PC-3 (cell line): Measurements from ENCODE around the gene MX1. TPM values are rescaled to one million over a fixed set of nuclear protein-coding genes. Genes with fewer than 3 reads are reported as not detected.

Experiments
- ATAC-seq: fragments of 200-7000 bp; cut with Tn5 transposase; 2 replicates; pipeline ENCODE4 v1.9.1; 2020; ENCODE audit warnings: mild to moderate bottlenecking, moderate library complexity
- BruUV-seq: library from RNA; stranded (reverse); fragments of 400-500 nt; replicated peaks from 2 replicates; lab custom pipeline; 2021; lab: Mats Ljungman, UMichigan
- CTCF ChIA-PET: fragments of 300-600 bp; sonication (Branson Sonifier 250); formaldehyde crosslinking; loops from one replicate; lab custom pipeline; 2022; ENCODE audit warnings: antibody characterized with exemption; lab: Charles Lee
- POLR2A ChIA-PET: fragments of 300-600 bp; sonication (Branson Sonifier 250); formaldehyde crosslinking; loops from one replicate; lab custom pipeline; 2022; ENCODE audit warnings: antibody characterized with exemption; ENCODE audit not compliant: unreplicated experiment; lab: Charles Lee
- DNase-seq: peaks from one replicate; pipeline ENCODE4 v3.0.0-alpha.2; 2015
- H2AFZ ChIP-seq: fragments of 300-600 bp; sonication (generic); 2 replicates; pipeline ENCODE4 v1.6.0; 2016; ENCODE audit warnings: antibody characterized with exemption, low read length
- H3F3A ChIP-seq: fragments of 300-600 bp; sonication (generic); one replicate; pipeline ENCODE4 v1.6.0; 2017; ENCODE audit warnings: antibody characterized with exemption, low read length, control low read depth, mild to moderate bottlenecking; ENCODE audit not compliant: unreplicated experiment
- H3K27ac ChIP-seq: fragments of 300-600 bp; sonication (generic); 2 replicates; pipeline ENCODE4 v1.5.1; 2016; ENCODE audit warnings: mild to moderate bottlenecking, low read length
- H3K27me3 ChIP-seq: fragments of 300-600 bp; sonication (generic); 2 replicates; pipeline ENCODE4 v1.6.1; 2016; ENCODE audit warnings: low read length, mixed read lengths
- H3K36me3 ChIP-seq: fragments of 300-600 bp; sonication (generic); 2 replicates; pipeline ENCODE4 v1.6.1; 2016; ENCODE audit warnings: low read depth, mixed run types, low read length, mixed read lengths
- H3K4me1 ChIP-seq: fragments of 300-600 bp; sonication (generic); 2 replicates; pipeline ENCODE4 v1.5.1; 2016; ENCODE audit warnings: low read length; ENCODE audit not compliant: insufficient read depth
- H3K4me2 ChIP-seq: fragments of 300-600 bp; sonication (generic); 2 replicates; pipeline ENCODE4 v1.6.0; 2016; ENCODE audit warnings: low read length
- H3K4me3 ChIP-seq: fragments of 300-600 bp; sonication (generic); 2 replicates; pipeline ENCODE4 v1.5.1; 2016; ENCODE audit warnings: mild to moderate bottlenecking, low read length, mixed read lengths
- H3K79me2 ChIP-seq: fragments of 300-600 bp; sonication (generic); 2 replicates; pipeline ENCODE4 v1.6.1; 2017; ENCODE audit warnings: low read length, mixed read lengths
- H3K9ac ChIP-seq: fragments of 300-600 bp; sonication (generic); 2 replicates; pipeline ENCODE4 v1.6.0; 2016; ENCODE audit warnings: mild to moderate bottlenecking, low read length
- H3K9me2 ChIP-seq: fragments of 300-600 bp; sonication (generic); replicated peaks from 2 replicates; pipeline ENCODE4 v1.6.1; 2016; ENCODE audit warnings: mixed run types, low read length, mixed read lengths
- H3K9me3 ChIP-seq: fragments of 300-600 bp; sonication (generic); 2 replicates; pipeline ENCODE4 v1.6.1; 2016; ENCODE audit warnings: low read length, mixed read lengths
- H4K20me1 ChIP-seq: fragments of 300-600 bp; sonication (generic); 2 replicates; pipeline ENCODE4 v1.6.1; 2016; ENCODE audit warnings: low read length, mixed read lengths
- CTCF ChIP-seq: fragments of 300-600 bp; sonication (generic); conservative IDR thresholded peaks from 2 replicates; pipeline ENCODE4 v1.5.1; 2017; ENCODE audit warnings: antibody characterized with exemption, low read depth, mild to moderate bottlenecking, low read length
- EZH2 ChIP-seq: fragments of 300-600 bp; sonication (generic); IDR thresholded peaks from one replicate; pipeline ENCODE4 v1.6.1; 2017; ENCODE audit warnings: antibody characterized with exemption, mild to moderate bottlenecking, low read length; ENCODE audit not compliant: unreplicated experiment
- EZH2phosphoT487 ChIP-seq: fragments of 300-600 bp; sonication (generic); IDR thresholded peaks from 2 replicates; pipeline ENCODE4 v1.6.1; 2018; ENCODE audit warnings: mild to moderate bottlenecking, antibody characterized with exemption, low read length, borderline replicate concordance
- intact Hi-C: fragments of 100-400 bp; cut with micrococcal nuclease; formaldehyde crosslinking; loops from 2 replicates; pipeline ENCODE4 v1.9.0; 2023
- total RNA-seq: library from RNA; depleted of rRNA; stranded (reverse); fragments of >200 nt; gene quantifications from 2 replicates; pipeline ENCODE4 v1.2.3, GENCODE V29; 2014

Gene MX1
- total RNA-seq, 1 experiment from 2014 or later: 12.6 TPM

GRCh38 chr21:41504030-41504429, 78.0 kb downstream of the MX1 start:
- H3K9me2 ChIP-seq: no peaks in the 10 kb centered on the region
- BruUV-seq: no TSS peak
- peaks cover 49% of the 10 kb centered on the region for H3K4me1 ChIP-seq
- no peak overlapping the region for H3K4me3 ChIP-seq
- H3K79me2 ChIP-seq: peaks cover 8% of the 10 kb centered on the region
- no peaks in the 10 kb centered on the region for H3F3A ChIP-seq
- H3K27me3 ChIP-seq: no peaks in the 10 kb centered on the region
- ChIA-PET POLR2A (no interaction called here), CTCF (no interaction called here)
- H3K36me3 ChIP-seq: no peaks in the 10 kb centered on the region
- TF ChIP-seq EZH2: no peak
- no peak for TF ChIP-seq EZH2phosphoT487
- TF ChIP-seq CTCF: no peak
- no peak overlapping the region for H3K9ac ChIP-seq
- no peak overlapping the region for H3K27ac ChIP-seq
- intact Hi-C loops: loop anchor here (5.0 to 10.0 kb wide), 2 partner anchors 108 to 171 kb away; no protein-coding TSS in a partner anchor
- no peaks in the 10 kb centered on the region for H4K20me1 ChIP-seq
- H3K4me2 ChIP-seq: no peak overlapping the region
- H2AFZ ChIP-seq: no peak overlapping the region
- ATAC-seq (no peak), DNase-seq (no peak)
- H3K9me3 ChIP-seq: no peaks in the 10 kb centered on the region

GRCh38 chr21:41506005-41506594, 80.1 kb downstream of the MX1 start:
- no peak for ATAC-seq
- H3K79me2 ChIP-seq: peaks cover 8% of the 10 kb centered on the region
- H3K4me2 ChIP-seq: peak overlapping the region; percentile 96
- intact Hi-C loops: loop anchor here (5.0 to 10.0 kb wide), 2 partner anchors 169 to 261 kb away; partner anchors contain the start of gene RIPK4
- H4K20me1 ChIP-seq: no peaks in the 10 kb centered on the region
- no peak overlapping the region for H3K9ac ChIP-seq
- no peaks in the 10 kb centered on the region for H3K36me3 ChIP-seq
- peak overlapping the region; percentile 81; the same call in 1 of the 2 replicates for H2AFZ ChIP-seq
- H3K4me3 ChIP-seq: peak overlapping the region; percentile 83
- H3K9me2 ChIP-seq: no peaks in the 10 kb centered on the region
- no peak for DNase-seq
- no peak overlapping the region for H3K27ac ChIP-seq
- CTCF ChIA-PET: no interaction called here
- no peak for TF ChIP-seq CTCF
- no peak for TF ChIP-seq EZH2
- no peak for TF ChIP-seq EZH2phosphoT487
- peaks cover 37% of the 10 kb centered on the region for H3K4me1 ChIP-seq
- BruUV-seq: no TSS peak
- H3K27me3 ChIP-seq: no peaks in the 10 kb centered on the region
- POLR2A ChIA-PET: no interaction called here
- H3K9me3 ChIP-seq: no peaks in the 10 kb centered on the region
- H3F3A ChIP-seq: no peaks in the 10 kb centered on the region
